ENCODE measurements around the gene CLK4. TPM values are rescaled to one million over a fixed set of nuclear protein-coding genes. Genes with fewer than 3 reads are reported as not detected.

Gene CLK4
- total and polyA plus RNA-seq, 2 experiments from 2014 or later: 15.3 to 18.1 TPM

DNA sequence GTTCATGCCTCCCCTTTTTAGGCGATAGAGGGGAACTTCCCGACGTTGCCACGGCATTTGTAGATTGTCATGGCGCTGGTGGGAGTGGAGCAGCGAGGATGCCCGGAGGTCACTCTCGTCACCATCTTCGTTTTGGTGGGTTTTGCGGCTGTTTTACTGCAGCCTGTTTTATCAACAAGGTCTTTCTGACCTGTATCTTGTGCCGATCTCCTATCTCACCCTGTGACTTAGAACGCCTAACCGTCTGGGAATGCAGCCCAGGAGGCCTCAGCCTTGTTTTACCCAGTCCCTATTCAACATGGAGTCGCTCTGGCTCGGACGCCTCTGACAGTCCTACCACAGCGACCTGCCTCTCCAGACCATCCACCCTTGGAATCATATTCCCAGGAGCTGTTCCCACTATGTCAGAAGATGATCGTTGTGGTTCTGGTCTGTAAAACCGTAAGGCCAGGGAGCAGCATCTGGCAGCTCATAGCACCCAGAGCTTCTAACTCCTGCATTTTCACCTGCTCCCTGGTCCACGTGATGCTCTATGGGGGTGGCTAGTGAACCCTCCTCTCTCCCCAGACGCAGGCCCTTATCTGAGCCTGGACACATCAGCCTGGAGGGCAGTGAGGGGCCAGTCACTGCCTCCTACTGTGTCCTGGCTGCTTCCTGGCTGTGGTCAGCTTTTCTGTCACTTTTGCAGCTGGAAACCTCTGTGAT is 35.1 kb upstream of the CLK4 start (continued):
- TF ChIP-seq, protein P1, sequence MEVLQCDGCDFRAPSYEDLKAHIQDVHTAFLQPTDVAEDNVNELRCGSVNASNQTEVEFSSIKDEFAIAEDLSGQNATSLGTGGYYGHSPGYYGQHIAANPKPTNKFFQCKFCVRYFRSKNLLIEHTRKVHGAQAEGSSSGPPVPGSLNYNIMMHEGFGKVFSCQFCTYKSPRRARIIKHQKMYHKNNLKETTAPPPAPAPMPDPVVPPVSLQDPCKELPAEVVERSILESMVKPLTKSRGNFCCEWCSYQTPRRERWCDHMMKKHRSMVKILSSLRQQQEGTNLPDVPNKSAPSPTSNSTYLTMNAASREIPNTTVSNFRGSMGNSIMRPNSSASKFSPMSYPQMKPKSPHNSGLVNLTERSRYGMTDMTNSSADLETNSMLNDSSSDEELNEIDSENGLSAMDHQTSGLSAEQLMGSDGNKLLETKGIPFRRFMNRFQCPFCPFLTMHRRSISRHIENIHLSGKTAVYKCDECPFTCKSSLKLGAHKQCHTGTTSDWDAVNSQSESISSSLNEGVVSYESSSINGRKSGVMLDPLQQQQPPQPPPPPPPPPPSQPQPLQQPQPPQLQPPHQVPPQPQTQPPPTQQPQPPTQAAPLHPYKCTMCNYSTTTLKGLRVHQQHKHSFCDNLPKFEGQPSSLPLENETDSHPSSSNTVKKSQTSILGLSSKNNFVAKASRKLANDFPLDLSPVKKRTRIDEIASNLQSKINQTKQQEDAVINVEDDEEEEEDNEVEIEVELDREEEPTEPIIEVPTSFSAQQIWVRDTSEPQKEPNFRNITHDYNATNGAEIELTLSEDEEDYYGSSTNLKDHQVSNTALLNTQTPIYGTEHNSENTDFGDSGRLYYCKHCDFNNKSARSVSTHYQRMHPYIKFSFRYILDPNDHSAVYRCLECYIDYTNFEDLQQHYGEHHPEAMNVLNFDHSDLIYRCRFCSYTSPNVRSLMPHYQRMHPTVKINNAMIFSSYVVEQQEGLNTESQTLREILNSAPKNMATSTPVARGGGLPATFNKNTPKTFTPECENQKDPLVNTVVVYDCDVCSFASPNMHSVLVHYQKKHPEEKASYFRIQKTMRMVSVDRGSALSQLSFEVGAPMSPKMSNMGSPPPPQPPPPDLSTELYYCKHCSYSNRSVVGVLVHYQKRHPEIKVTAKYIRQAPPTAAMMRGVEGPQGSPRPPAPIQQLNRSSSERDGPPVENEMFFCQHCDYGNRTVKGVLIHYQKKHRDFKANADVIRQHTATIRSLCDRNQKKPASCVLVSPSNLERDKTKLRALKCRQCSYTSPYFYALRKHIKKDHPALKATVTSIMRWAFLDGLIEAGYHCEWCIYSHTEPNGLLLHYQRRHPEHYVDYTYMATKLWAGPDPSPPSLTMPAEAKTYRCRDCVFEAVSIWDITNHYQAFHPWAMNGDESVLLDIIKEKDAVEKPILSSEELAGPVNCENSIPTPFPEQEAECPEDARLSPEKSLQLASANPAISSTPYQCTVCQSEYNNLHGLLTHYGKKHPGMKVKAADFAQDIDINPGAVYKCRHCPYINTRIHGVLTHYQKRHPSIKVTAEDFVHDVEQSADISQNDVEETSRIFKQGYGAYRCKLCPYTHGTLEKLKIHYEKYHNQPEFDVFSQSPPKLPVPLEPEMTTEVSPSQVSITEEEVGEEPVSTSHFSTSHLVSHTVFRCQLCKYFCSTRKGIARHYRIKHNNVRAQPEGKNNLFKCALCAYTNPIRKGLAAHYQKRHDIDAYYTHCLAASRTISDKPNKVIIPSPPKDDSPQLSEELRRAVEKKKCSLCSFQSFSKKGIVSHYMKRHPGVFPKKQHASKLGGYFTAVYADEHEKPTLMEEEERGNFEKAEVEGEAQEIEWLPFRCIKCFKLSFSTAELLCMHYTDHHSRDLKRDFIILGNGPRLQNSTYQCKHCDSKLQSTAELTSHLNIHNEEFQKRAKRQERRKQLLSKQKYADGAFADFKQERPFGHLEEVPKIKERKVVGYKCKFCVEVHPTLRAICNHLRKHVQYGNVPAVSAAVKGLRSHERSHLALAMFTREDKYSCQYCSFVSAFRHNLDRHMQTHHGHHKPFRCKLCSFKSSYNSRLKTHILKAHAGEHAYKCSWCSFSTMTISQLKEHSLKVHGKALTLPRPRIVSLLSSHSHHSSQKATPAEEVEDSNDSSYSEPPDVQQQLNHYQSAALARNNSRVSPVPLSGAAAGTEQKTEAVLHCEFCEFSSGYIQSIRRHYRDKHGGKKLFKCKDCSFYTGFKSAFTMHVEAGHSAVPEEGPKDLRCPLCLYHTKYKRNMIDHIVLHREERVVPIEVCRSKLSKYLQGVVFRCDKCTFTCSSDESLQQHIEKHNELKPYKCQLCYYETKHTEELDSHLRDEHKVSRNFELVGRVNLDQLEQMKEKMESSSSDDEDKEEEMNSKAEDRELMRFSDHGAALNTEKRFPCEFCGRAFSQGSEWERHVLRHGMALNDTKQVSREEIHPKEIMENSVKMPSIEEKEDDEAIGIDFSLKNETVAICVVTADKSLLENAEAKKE (CRISPR knock-in tag; IDR thresholded peaks at IDR 0.05): no peak
- TF ChIP-seq STAT1 (IDR thresholded peaks at IDR 0.05; ENCODE audit: unreplicated experiment): no peak

DNA sequence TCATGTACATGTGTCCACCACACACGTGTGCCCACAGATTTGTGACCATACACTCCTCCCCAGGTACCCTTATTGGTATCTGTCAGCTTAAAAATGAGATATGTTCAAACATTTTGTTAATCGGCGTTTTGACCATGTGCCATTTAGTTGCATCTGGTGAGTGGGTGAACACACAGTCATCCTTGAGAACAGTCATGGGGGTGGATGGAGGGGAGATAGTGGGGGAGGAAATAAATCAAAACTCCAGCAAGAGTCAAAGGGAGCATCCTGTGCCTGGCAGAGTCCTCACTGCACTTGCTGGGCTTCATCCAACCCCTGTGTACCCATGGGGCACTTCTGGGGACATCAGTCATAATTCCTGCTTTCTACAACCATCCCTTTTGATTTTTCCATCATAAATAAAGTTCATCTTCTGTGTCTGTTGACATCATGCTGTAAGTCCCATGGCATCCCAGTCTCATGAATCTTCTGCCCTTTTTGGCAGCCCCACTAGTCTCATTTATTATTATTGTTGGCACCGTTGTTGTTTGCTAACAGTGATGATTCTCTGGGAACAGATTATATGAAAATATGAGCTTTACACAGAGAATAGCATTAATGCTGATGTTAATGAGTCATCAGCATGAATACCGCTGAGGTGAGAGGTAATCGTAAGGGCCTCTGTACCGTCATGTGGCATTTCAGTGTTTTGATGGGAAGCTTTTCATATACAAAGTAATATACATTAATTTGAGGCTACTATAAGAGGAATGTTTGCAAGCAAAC is 24.4 kb upstream of the CLK4 start:
- Mint-ChIP-seq H3K27me3 (ENCODE audit: insufficient read depth, low read depth, poor library complexity) (peaks cover 4% of the 10 kb centered on the region), H3K36me3 (ENCODE audit: low read depth) (peaks cover 10% of the 10 kb centered on the region), H3K27ac (no peak overlapping the region), H3K4me1 (no peaks in the 10 kb centered on the region; the same call in 2 of the 3 replicates), H3K9me3 (peaks cover 59% of the 10 kb centered on the region), H3K4me3 (no peak overlapping the region)
- no peak overlapping the region for H2AFZ ChIP-seq
- H3K9me2 ChIP-seq (ENCODE audit: insufficient read depth): no peaks in the 10 kb centered on the region
- H3K4me1 ChIP-seq (ENCODE audit: insufficient read depth): 0 out of 2 replicates have a peak, but pooled peaks cover 5% of the 10 kb centered on the region
- H3F3A ChIP-seq (replicated peaks; ENCODE audit: low read depth): no peaks in the 10 kb centered on the region
- ATAC-seq (no peak), DNase-seq (ENCODE audit: low spot score) (no peak)
- H3K4me2 ChIP-seq: no peak overlapping the region
- H3K27me3 ChIP-seq (ENCODE audit: insufficient read depth): no peaks in the 10 kb centered on the region
- no peaks in the 10 kb centered on the region for H3K36me3 ChIP-seq (ENCODE audit: insufficient read depth)
- H4K20me1 ChIP-seq (replicated peaks; ENCODE audit: insufficient read depth): no peaks in the 10 kb centered on the region
- H3K4me3 ChIP-seq: no peak overlapping the region
- H3K79me2 ChIP-seq (replicated peaks; ENCODE audit: insufficient read depth): no peaks in the 10 kb centered on the region
- no peak overlapping the region for H3K27ac ChIP-seq (ENCODE audit: low read depth)
- no peak for TF ChIP-seq EZH2 (IDR thresholded peaks at IDR 0.05; ENCODE audit: low read depth, unreplicated experiment)
- TF ChIP-seq EZH2phosphoT487 (IDR thresholded peaks at IDR 0.05; ENCODE audit: unreplicated experiment): no peak
- TF ChIP-seq ZNF114 (CRISPR knock-in tag; IDR thresholded peaks at IDR 0.05): no peak
- no peak for TF ChIP-seq NANOG (IDR thresholded peaks at IDR 0.05; ENCODE audit: borderline replicate concordance)
- TF ChIP-seq ETS1 (IDR thresholded peaks at IDR 0.05): no peak
- TF ChIP-seq, protein P2, sequence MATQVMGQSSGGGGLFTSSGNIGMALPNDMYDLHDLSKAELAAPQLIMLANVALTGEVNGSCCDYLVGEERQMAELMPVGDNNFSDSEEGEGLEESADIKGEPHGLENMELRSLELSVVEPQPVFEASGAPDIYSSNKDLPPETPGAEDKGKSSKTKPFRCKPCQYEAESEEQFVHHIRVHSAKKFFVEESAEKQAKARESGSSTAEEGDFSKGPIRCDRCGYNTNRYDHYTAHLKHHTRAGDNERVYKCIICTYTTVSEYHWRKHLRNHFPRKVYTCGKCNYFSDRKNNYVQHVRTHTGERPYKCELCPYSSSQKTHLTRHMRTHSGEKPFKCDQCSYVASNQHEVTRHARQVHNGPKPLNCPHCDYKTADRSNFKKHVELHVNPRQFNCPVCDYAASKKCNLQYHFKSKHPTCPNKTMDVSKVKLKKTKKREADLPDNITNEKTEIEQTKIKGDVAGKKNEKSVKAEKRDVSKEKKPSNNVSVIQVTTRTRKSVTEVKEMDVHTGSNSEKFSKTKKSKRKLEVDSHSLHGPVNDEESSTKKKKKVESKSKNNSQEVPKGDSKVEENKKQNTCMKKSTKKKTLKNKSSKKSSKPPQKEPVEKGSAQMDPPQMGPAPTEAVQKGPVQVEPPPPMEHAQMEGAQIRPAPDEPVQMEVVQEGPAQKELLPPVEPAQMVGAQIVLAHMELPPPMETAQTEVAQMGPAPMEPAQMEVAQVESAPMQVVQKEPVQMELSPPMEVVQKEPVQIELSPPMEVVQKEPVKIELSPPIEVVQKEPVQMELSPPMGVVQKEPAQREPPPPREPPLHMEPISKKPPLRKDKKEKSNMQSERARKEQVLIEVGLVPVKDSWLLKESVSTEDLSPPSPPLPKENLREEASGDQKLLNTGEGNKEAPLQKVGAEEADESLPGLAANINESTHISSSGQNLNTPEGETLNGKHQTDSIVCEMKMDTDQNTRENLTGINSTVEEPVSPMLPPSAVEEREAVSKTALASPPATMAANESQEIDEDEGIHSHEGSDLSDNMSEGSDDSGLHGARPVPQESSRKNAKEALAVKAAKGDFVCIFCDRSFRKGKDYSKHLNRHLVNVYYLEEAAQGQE (IDR thresholded peaks at IDR 0.05; ENCODE audit: unreplicated experiment): no peak
- no peak for TF ChIP-seq ZNF331 (CRISPR knock-in tag; IDR thresholded peaks at IDR 0.05; ENCODE audit: low read depth)
- TF ChIP-seq STAT1 (IDR thresholded peaks at IDR 0.05; ENCODE audit: unreplicated experiment): no peak
- TF ChIP-seq, protein P3, sequence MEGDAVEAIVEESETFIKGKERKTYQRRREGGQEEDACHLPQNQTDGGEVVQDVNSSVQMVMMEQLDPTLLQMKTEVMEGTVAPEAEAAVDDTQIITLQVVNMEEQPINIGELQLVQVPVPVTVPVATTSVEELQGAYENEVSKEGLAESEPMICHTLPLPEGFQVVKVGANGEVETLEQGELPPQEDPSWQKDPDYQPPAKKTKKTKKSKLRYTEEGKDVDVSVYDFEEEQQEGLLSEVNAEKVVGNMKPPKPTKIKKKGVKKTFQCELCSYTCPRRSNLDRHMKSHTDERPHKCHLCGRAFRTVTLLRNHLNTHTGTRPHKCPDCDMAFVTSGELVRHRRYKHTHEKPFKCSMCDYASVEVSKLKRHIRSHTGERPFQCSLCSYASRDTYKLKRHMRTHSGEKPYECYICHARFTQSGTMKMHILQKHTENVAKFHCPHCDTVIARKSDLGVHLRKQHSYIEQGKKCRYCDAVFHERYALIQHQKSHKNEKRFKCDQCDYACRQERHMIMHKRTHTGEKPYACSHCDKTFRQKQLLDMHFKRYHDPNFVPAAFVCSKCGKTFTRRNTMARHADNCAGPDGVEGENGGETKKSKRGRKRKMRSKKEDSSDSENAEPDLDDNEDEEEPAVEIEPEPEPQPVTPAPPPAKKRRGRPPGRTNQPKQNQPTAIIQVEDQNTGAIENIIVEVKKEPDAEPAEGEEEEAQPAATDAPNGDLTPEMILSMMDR (conservative IDR thresholded peaks at IDR 0.05; ENCODE audit: low read depth in 2 of 2): no peak
- no peak for TF ChIP-seq POLR2AphosphoS5 (IDR thresholded peaks at IDR 0.05; ENCODE audit: low read depth)

All from GM23338 (cell line).